GM19099 (cell line): Measurements from ENCODE around the gene GIGYF2.
A peak's percentile ranks its signal among the peaks of the same experiment; 100 is the strongest.

Experiments used
- POLR2A ChIP-seq: IDR thresholded peaks from 3 replicates; pipeline ENCODE4 v1.6.1; 2011; ENCODE audit warnings: low read depth; ENCODE audit not compliant: insufficient read length; ENCODE audit errors: extremely low read depth

GIGYF2 gene

GRCh38 chr2:232809349-232810124 is 112.4 kb downstream of the GIGYF2 start:
- no peak for TF ChIP-seq POLR2A

- TF ChIP-seq POLR2A: no peak
Observed at GRCh38 chr2:232810444-232810843, 113.3 kb downstream of the GIGYF2 start.

GRCh38 chr2:232815569-232815968 is 118.4 kb downstream of the GIGYF2 start:
- no peak for TF ChIP-seq POLR2A

GRCh38 chr2:232816657-232817056 is 119.5 kb downstream of the GIGYF2 start:
- TF ChIP-seq POLR2A: no peak

- no peak for TF ChIP-seq POLR2A
Observed at GRCh38 chr2:232817756-232818155, 120.6 kb downstream of the GIGYF2 start.

GRCh38 chr2:232829988-232830387 is 132.9 kb downstream of the GIGYF2 start:
- TF ChIP-seq POLR2A: no peak

GRCh38 chr2:232831496-232831895 is 134.4 kb downstream of the GIGYF2 start:
- TF ChIP-seq POLR2A: no peak

- no peak for TF ChIP-seq POLR2A
Observed at GRCh38 chr2:232833830-232834229, 136.7 kb downstream of the GIGYF2 start.

GRCh38 chr2:232835687-232836208 is 138.6 kb downstream of the GIGYF2 start:
- no peak for TF ChIP-seq POLR2A

GRCh38 chr2:232836934-232837333 is 139.8 kb downstream of the GIGYF2 start:
- TF ChIP-seq POLR2A: no peak

GRCh38 chr2:232838406-232838874 is 141.3 kb downstream of the GIGYF2 start:
- TF ChIP-seq POLR2A: peak; percentile 31

- no peak for TF ChIP-seq POLR2A
Observed at GRCh38 chr2:232839411-232840079, 142.4 kb downstream of the GIGYF2 start.

GRCh38 chr2:232842689-232843088 is 145.6 kb downstream of the GIGYF2 start:
- TF ChIP-seq POLR2A: no peak

- no peak for TF ChIP-seq POLR2A
Observed at GRCh38 chr2:232843834-232844233, 146.7 kb downstream of the GIGYF2 start.

- no peak for TF ChIP-seq POLR2A
Observed at GRCh38 chr2:232846055-232846454, 148.9 kb downstream of the GIGYF2 start.

- no peak for TF ChIP-seq POLR2A
Observed at GRCh38 chr2:232850039-232850438, 152.9 kb downstream of the GIGYF2 start.
